NCI-H82 treated with DMSO at 0.1 percent for 48 hours (cell line): Measurements from ENCODE around the gene TRPV4.

Experiments used
- DNase-seq: peaks from one replicate; lab custom pipeline; 2025; ENCODE audit not compliant: unreplicated experiment; lab: John Stamatoyannopoulos, UW

Gene TRPV4

GRCh38 chr12:109810954-109811623 lies 22.1 kb downstream of the TRPV4 start:
- DNase-seq: no peak

- DNase-seq: no peak
These were observed 24.1 kb downstream of the TRPV4 start for GRCh38 chr12:109808876-109809646.

- no peak for DNase-seq
These were observed 25.1 kb downstream of the TRPV4 start for GRCh38 chr12:109807954-109808643.

GRCh38 chr12:109804820-109805761 lies 28.1 kb downstream of the TRPV4 start:
- peak; percentile 35 for DNase-seq

GRCh38 chr12:109803678-109804077 lies 29.5 kb downstream of the TRPV4 start:
- DNase-seq: no peak

GRCh38 chr12:109802828-109803227 lies 30.4 kb downstream of the TRPV4 start:
- no peak for DNase-seq

GRCh38 chr12:109800536-109800935 lies 32.7 kb downstream of the TRPV4 start:
- DNase-seq: no peak

GRCh38 chr12:109798691-109799090 lies 34.5 kb downstream of the TRPV4 start:
- DNase-seq: no peak

DNA sequence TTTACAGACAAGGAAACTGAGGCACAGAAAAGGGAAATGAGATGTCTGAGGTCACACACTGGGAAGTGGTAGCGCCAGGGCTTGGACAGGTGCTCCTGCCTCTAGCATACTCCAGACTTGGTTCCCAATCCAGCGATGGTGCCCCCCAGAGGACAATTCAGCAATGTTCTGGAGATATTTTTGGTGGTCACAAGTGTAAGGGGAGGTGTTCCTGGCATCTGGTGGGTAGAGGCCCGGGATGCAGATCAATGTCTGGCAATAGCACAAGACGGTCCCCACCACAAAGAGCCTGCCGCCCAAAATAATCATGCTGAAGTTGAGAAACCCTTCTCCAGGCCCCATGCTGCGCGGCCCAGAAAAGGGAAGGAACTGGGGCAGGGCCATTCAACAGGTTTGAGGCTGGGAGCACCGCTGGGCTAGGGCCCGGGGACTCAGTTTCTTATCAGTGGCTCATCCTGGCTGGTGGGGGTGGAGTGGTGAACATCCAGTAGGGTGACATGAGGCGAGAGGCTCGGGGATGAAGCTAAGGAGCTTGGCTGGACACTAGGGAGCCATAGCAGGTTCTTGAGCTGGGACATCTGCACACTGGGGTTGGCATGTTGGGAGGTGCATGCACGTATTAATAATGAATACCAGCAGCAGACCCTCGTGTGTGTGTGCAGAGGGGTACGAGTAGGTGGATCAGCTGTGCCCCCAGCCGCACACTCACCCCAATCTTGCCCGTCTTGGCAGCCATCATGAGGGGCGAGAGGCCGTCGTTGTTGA lies 35.1 kb downstream of the TRPV4 start:
- no peak for DNase-seq

GRCh38 chr12:109796057-109796456 lies 37.1 kb downstream of the TRPV4 start:
- no peak for DNase-seq

GRCh38 chr12:109795023-109795422 lies 38.2 kb downstream of the TRPV4 start:
- no peak for DNase-seq

GRCh38 chr12:109793826-109794501 lies 39.2 kb downstream of the TRPV4 start:
- no peak for DNase-seq

DNA sequence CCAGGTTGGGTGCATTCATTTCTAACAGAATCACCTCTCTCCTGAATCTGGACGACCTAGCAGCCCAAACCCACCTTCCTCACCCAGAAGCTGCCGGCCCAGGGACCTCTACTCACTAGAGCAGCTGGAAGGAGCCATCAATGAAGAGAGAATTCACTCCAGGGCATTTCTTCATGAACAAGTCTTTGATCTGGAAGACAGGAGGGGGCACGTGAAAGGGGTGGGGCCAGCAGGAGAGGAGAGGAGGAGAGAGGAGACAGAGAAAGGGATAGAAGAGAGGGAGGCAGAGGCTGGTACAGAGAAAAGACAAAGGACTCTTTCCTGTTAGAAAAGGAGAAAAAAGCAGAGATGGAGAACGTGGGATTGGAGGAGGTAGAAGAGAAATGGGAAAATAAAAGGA lies 39.8 kb downstream of the TRPV4 start:
- no peak for DNase-seq

- DNase-seq: no peak
These were observed 40.2 kb downstream of the TRPV4 start for GRCh38 chr12:109792992-109793391.

GRCh38 chr12:109789526-109790048 lies 43.6 kb downstream of the TRPV4 start:
- DNase-seq: no peak

DNA sequence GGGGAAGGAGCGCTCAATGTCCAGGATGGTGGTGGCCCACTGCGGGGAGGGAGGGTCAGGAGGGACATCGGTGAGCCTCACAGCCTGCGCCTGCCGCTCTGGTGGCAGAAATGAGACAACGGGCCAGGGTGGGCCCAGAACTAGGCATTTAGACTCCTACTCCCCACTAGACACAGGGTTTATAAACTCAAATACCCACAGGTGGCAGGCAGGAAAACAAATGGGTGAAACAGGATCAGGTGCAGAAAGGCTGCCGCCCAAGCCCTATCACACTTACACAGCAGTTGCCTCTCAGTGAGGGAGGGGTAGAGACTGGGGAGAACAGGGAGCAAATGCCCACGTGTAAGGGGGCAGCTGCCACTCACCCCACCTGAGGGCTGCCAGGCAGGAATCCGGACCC lies 46.4 kb downstream of the TRPV4 start:
- no peak for DNase-seq

DNA sequence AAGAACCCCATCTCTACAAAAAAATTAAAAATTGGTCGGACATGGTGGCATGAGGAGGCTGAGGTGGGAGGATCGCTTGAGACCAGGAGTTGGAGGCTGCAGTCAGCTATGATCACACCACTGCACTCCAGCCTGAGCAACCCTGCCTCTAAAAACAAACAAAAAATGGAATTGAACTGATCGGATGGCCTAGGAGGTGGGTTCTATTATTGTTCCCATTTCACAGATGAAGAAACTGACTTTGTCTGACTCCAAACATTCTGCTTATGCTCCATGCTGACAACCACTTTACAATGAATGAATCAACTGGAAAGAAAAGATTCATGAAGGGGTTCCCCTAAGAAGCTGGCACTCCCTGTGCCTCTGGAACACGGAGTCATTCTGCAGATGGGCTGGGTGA lies 47.3 kb downstream of the TRPV4 start:
- no peak for DNase-seq

- no peak for DNase-seq
These were observed 49.3 kb downstream of the TRPV4 start for GRCh38 chr12:109783965-109784244.

DNA sequence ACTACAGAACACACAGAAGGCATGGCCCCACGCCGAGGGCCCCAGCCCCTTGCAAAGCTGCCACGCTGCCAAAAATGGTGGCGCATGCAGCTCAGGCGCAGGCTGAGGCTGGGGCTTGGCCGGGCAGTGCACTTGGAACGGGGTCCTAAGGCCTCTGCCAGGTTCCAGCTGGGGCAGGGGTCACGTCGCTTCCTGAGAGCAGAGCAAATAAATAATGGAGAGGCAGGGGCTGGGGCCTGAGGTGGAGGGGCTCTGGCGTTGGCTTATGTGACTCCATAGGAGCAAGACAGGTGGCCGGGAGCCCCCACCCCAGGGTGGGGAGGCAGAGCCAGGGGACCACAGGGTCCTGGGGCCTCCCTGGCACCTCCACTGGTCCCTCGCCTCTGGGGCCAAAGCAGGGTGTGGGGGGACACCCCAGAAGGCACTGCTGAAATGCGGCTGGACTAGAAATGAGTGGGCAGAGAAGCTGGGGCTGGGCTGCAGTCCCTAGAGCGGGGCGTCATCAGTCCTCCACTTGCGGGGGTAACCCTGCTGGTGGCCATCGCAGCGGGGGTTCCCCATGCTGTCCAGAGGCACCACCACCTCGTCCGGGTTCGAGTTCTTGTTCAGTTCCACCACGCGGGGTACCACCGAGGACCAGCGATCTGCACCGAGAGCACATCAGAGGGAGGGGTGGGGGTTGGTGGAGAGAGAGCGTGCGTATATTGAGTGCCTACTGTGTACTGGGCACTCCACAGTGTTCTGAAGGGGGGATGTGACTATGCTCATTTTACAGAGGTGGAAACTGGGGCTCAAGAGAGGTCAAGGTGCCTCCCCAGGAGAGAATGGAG lies 49.8 kb downstream of the TRPV4 start:
- no peak for DNase-seq
